Gastroesophageal sphincter (tissue), 4 donors: Measurements from ENCODE around the gene CNNM4. TPM values are rescaled to one million over a fixed set of nuclear protein-coding genes. Genes with fewer than 3 reads are reported as not detected.
A peak's percentile ranks its signal among the peaks of the same experiment; 100 is the strongest.

Experiments
- ATAC-seq: fragments of 150-250 bp; one replicate; pipeline ENCODE4 v1.9.1; 2016; ENCODE audit warnings: mild to moderate bottlenecking, moderate library complexity
- H3K27ac ChIP-seq, 4 donors: fragments of 200-600 bp; sonication (generic) in 3 of 4; 1 replicate in 3 of 4; 2 replicates in 1 of 4; pipeline ENCODE4 v1.5.1; 2016 to 2019
- H3K27me3 ChIP-seq: fragments of 200-600 bp; sonication (generic); one replicate; pipeline ENCODE4 v1.5.1; 2019
- H3K36me3 ChIP-seq, 2 donors: fragments of 200-600 bp; sonication (generic); one replicate each; pipeline ENCODE4 v1.5.1; 2019; ENCODE audit warnings: control low read depth in 1 of 2
- H3K4me1 ChIP-seq, 3 donors: fragments of 200-600 bp; sonication (generic); 1 replicate in 2 of 3; 2 replicates in 1 of 3; pipeline ENCODE4 v1.5.1; 2016 to 2019; ENCODE audit warnings: control low read depth in 2 of 3
- H3K4me3 ChIP-seq, 2 donors: fragments of 200-600 bp; sonication (generic); one replicate each; pipeline ENCODE4 v1.5.1; 2019; ENCODE audit warnings: mild to moderate bottlenecking in 1 of 2, moderate library complexity in 1 of 2
- H3K9me3 ChIP-seq, 3 donors: fragments of 200-600 bp; sonication (generic); one replicate each; pipeline ENCODE4 v1.5.1; 2017 to 2019; ENCODE audit warnings: control low read depth in 2 of 3
- EP300 ChIP-seq: sonication (generic); formaldehyde crosslinking; IDR thresholded peaks from one replicate; pipeline ENCODE4 v1.6.1; 2017; ENCODE audit warnings: antibody characterized with exemption, mild to moderate bottlenecking
- POLR2A ChIP-seq, 2 donors: fragments of 450-650 bp; IDR thresholded peaks; one replicate each; pipeline ENCODE4 v1.6.1; 2017; ENCODE audit warnings: antibody characterized with exemption in 2 of 2, mild to moderate bottlenecking in 2 of 2, moderate library complexity in 1 of 2
- POLR2AphosphoS5 ChIP-seq: sonication (generic); formaldehyde crosslinking; IDR thresholded peaks from one replicate; pipeline ENCODE4 v1.6.1; 2017; ENCODE audit warnings: antibody characterized with exemption
- WGBS, 2 donors: methylation state at CpG; one replicate each; pipeline ENCODE4 v1.1.5; 2018; ENCODE audit warnings: low coverage in 1 of 2; 5-methylcytosine and 5-hydroxymethylcytosine counted together
- total RNA-seq, 4 donors: library from RNA; depleted of rRNA; stranded (reverse); fragments of >200 nt; gene quantifications; one replicate each; pipeline ENCODE4 v1.1.0, GENCODE V29; 2016
- TF ChIP-seq, protein P1 (sequence below), 4 experiments: fragments of 200-600 bp in 2 of 4; fragments of 450-650 bp in 2 of 4; sonication (generic) in 1 of 4; IDR thresholded peaks; one replicate each; pipeline ENCODE4 v1.5.1; 2017 to 2019; ENCODE audit warnings: antibody characterized with exemption in 4 of 4, mild to moderate bottlenecking in 2 of 4, moderate library complexity in 2 of 4

Gene CNNM4
- total RNA-seq, 4 donors from 2014 or later, result 2.7 to 6.1 (median 5.5) TPM

- TF ChIP-seq POLR2A (IDR thresholded peaks at IDR 0.05) (no peak), POLR2AphosphoS5 (no peak), EP300 (no peak)
- TF ChIP-seq, protein P1, sequence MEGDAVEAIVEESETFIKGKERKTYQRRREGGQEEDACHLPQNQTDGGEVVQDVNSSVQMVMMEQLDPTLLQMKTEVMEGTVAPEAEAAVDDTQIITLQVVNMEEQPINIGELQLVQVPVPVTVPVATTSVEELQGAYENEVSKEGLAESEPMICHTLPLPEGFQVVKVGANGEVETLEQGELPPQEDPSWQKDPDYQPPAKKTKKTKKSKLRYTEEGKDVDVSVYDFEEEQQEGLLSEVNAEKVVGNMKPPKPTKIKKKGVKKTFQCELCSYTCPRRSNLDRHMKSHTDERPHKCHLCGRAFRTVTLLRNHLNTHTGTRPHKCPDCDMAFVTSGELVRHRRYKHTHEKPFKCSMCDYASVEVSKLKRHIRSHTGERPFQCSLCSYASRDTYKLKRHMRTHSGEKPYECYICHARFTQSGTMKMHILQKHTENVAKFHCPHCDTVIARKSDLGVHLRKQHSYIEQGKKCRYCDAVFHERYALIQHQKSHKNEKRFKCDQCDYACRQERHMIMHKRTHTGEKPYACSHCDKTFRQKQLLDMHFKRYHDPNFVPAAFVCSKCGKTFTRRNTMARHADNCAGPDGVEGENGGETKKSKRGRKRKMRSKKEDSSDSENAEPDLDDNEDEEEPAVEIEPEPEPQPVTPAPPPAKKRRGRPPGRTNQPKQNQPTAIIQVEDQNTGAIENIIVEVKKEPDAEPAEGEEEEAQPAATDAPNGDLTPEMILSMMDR (IDR thresholded peaks at IDR 0.05), result no peak
- Histone ChIP-seq H3K4me1 (peaks cover 3 to 70% (median 34%) of the 10 kb centered on the region in 3 donors), H3K4me3 (no peak overlapping the region), H3K9me3 (no peaks in the 10 kb centered on the region), H3K27me3 (no peaks in the 10 kb centered on the region), H3K36me3 (peaks cover 0 to 65% of the 10 kb centered on the region in 2 donors), H3K27ac (peak overlapping the region in 3 of 4 donors; percentile 44 to 76 (median 64))
- no peak for ATAC-seq
- WGBS, 2 donors, result 39 to 92% methylated on average over 4 to 5 of the region's 11 CpGs
Measured at GRCh38 chr2:96823198-96823597, 62.5 kb downstream of the CNNM4 start.

- no peak overlapping the region for H3K4me3 ChIP-seq
- no peaks in the 10 kb centered on the region for H3K9me3 ChIP-seq
- peaks cover 0 to 73% of the 10 kb centered on the region in 2 donors for H3K36me3 ChIP-seq
- WGBS, 2 donors, result 29 to 62% methylated on average over 4 to 5 of the region's 6 CpGs
- peaks cover 0 to 59% (median 23%) of the 10 kb centered on the region in 3 donors for H3K4me1 ChIP-seq
- TF ChIP-seq EP300 (no peak), POLR2A (IDR thresholded peaks at IDR 0.05) (no peak), POLR2AphosphoS5 (no peak)
- peak overlapping the region in 3 of 4 donors; percentile 44 to 76 (median 64) for H3K27ac ChIP-seq
- H3K27me3 ChIP-seq, result no peaks in the 10 kb centered on the region
- no peak for ATAC-seq
Measured at GRCh38 chr2:96824079-96824870, 63.6 kb downstream of the CNNM4 start.

DNA sequence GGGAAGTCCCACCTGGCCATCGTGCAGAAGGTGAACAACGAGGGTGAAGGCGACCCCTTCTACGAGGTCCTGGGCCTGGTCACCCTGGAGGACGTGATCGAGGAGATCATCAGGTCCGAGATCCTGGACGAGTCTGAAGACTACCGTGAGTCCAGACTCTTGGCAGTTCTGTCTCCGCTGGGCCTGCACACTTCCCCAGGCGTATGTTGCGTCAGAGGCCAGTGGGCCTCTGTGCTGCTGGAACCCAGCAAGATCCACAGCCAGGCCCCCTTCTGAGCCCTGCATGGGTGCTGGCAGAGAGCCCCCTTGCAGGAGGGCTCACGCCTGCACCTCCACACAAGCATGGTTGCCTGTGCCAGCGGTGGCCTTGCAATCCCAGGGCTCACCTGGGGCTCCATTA lies 64.4 kb downstream of the CNNM4 start:
- Histone ChIP-seq H3K4me3 (no peak overlapping the region), H3K27ac (peak overlapping the region in 2 of 4 donors; percentile 44 to 64), H3K9me3 (no peaks in the 10 kb centered on the region), H3K4me1 (peaks cover 0 to 51% (median 17%) of the 10 kb centered on the region in 3 donors), H3K36me3 (peaks cover 0 to 75% of the 10 kb centered on the region in 2 donors), H3K27me3 (no peaks in the 10 kb centered on the region)
- ATAC-seq, result no peak
- TF ChIP-seq POLR2AphosphoS5, result no peak
- TF ChIP-seq POLR2A (IDR thresholded peaks at IDR 0.05), result no peak
- TF ChIP-seq, protein P1 (IDR thresholded peaks at IDR 0.05), result no peak
- no peak for TF ChIP-seq EP300
- 100% methylated on average over 1 of the region's 14 CpGs for WGBS, 2 donors

DNA sequence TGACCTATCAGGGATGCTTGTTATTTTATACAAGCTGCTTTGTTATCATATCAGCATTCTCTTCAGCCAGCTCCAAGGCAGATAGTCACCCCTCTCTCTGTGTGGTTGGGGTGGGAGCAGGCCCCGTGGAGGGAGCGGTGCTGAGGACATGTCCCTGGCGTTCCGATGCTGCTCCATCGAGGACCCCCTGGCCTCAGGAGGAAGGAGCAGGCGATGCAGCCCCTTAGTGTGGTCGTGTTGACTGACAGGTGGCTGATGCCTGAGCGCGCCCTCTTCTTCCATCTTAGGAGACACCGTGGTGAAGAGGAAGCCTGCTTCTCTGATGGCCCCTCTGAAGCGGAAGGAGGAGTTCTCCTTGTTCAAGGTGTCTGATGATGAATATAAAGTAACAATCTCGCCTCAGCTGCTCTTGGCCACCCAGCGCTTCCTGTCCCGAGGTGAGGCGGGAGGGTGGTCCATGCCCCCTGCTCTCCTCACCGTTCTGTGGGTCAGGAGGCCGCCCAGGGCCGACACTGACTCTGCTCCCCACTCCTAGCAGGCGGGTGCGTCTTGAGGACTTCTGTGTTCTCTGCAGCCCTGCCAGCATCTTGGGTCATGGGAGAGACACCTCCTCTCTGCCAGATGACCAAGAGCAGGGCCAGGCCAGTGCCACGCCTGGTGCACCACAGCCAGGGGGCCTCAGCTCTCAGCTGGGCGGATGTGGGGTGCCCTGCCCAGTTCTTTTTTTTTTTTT lies 66.0 kb downstream of the CNNM4 start:
- H3K4me1 ChIP-seq, result peaks cover 0 to 34% (median 13%) of the 10 kb centered on the region in 3 donors
- no peak overlapping the region for H3K27ac ChIP-seq
- WGBS, 2 donors, result 80 to 85% methylated on average over 4 to 10 of the region's 22 CpGs
- TF ChIP-seq EP300 (no peak), POLR2AphosphoS5 (no peak), POLR2A (IDR thresholded peaks at IDR 0.05) (no peak)
- TF ChIP-seq, protein P1 (IDR thresholded peaks at IDR 0.05), result no peak
- no peaks in the 10 kb centered on the region for H3K27me3 ChIP-seq
- no peaks in the 10 kb centered on the region for H3K9me3 ChIP-seq
- H3K4me3 ChIP-seq, result no peak overlapping the region
- peaks cover 0 to 92% of the 10 kb centered on the region in 2 donors for H3K36me3 ChIP-seq
- ATAC-seq, result no peak

- 87% methylated on average over 6 of the region's 14 CpGs; no CpG with 5 or more reads in 1 of the 2 donors for WGBS, 2 donors
- H3K9me3 ChIP-seq, result no peaks in the 10 kb centered on the region
- peaks cover 0 to 95% of the 10 kb centered on the region in 2 donors for H3K36me3 ChIP-seq
- H3K4me1 ChIP-seq, result peaks cover 0 to 30% (median 8%) of the 10 kb centered on the region in 3 donors
- no peak overlapping the region for H3K4me3 ChIP-seq
- ATAC-seq, result no peak
- no peak overlapping the region for H3K27ac ChIP-seq
- no peak for TF ChIP-seq POLR2AphosphoS5
- TF ChIP-seq EP300, result no peak
- TF ChIP-seq POLR2A (IDR thresholded peaks at IDR 0.05), result no peak
- TF ChIP-seq, protein P1 (IDR thresholded peaks at IDR 0.05), result no peak
- no peaks in the 10 kb centered on the region for H3K27me3 ChIP-seq
Measured at GRCh38 chr2:96828436-96828835, 67.7 kb downstream of the CNNM4 start.
